IPS-18a (cell line): ENCODE results near the gene SARS1.

ENCODE experiments used
- H3K27ac ChIP-seq: one replicate; pipeline ENCODE4 v1.5.1; 2013; ENCODE audit warnings: low read length
- H3K27me3 ChIP-seq: one replicate; pipeline ENCODE4 v1.6.1; 2013; ENCODE audit warnings: mild to moderate bottlenecking, low read length; ENCODE audit not compliant: control insufficient read depth, insufficient read depth
- H3K36me3 ChIP-seq: one replicate; pipeline ENCODE4 v1.6.1; 2013; ENCODE audit warnings: low read depth, low read length; ENCODE audit not compliant: control insufficient read depth
- H3K4me1 ChIP-seq: one replicate; pipeline ENCODE4 v1.6.1; 2013; ENCODE audit warnings: low read depth, low read length; ENCODE audit not compliant: control insufficient read depth
- H3K4me3 ChIP-seq: one replicate; pipeline ENCODE4 v1.5.1; 2013; ENCODE audit warnings: low read length
- H3K9ac ChIP-seq: one replicate; pipeline ENCODE4 v1.6.1; 2013; ENCODE audit warnings: mild to moderate bottlenecking, low read length, moderate library complexity
- H3K9me3 ChIP-seq: one replicate; pipeline ENCODE4 v1.6.1; 2013; ENCODE audit warnings: low read depth, low read length; ENCODE audit not compliant: control insufficient read depth

SARS1 gene

GRCh38 chr1:109237512-109237911 lies 23.8 kb downstream of the SARS1 start:
- Histone ChIP-seq H3K9ac (no peak overlapping the region), H3K36me3 (peaks cover 53% of the 10 kb centered on the region), H3K4me1 (peaks cover 40% of the 10 kb centered on the region), H3K27ac (no peak overlapping the region), H3K9me3 (no peaks in the 10 kb centered on the region), H3K4me3 (no peak overlapping the region), H3K27me3 (no peaks in the 10 kb centered on the region)

- Histone ChIP-seq H3K9me3 (no peaks in the 10 kb centered on the region), H3K4me1 (peaks cover 40% of the 10 kb centered on the region), H3K27me3 (no peaks in the 10 kb centered on the region), H3K9ac (no peak overlapping the region), H3K36me3 (peaks cover 48% of the 10 kb centered on the region), H3K27ac (no peak overlapping the region), H3K4me3 (no peak overlapping the region)
Observed at GRCh38 chr1:109238382-109238781, 24.7 kb downstream of the SARS1 start.

GRCh38 chr1:109239047-109239408 lies 25.3 kb downstream of the SARS1 start:
- H3K27me3 ChIP-seq: no peaks in the 10 kb centered on the region
- peaks cover 48% of the 10 kb centered on the region for H3K36me3 ChIP-seq
- peaks cover 40% of the 10 kb centered on the region for H3K4me1 ChIP-seq
- H3K4me3 ChIP-seq: no peak overlapping the region
- H3K9me3 ChIP-seq: no peaks in the 10 kb centered on the region
- no peak overlapping the region for H3K27ac ChIP-seq
- peak overlapping the region; percentile 18 for H3K9ac ChIP-seq

GRCh38 chr1:109239409-109240068 lies 25.8 kb downstream of the SARS1 start:
- H3K4me3 ChIP-seq: no peak overlapping the region
- H3K9ac ChIP-seq: peak overlapping the region; percentile 18
- no peaks in the 10 kb centered on the region for H3K9me3 ChIP-seq
- peak overlapping the region; percentile 34 for H3K27ac ChIP-seq
- H3K4me1 ChIP-seq: peaks cover 40% of the 10 kb centered on the region
- no peaks in the 10 kb centered on the region for H3K27me3 ChIP-seq
- peaks cover 44% of the 10 kb centered on the region for H3K36me3 ChIP-seq

- peaks cover 35% of the 10 kb centered on the region for H3K36me3 ChIP-seq
- no peaks in the 10 kb centered on the region for H3K9me3 ChIP-seq
- no peak overlapping the region for H3K4me3 ChIP-seq
- H3K27me3 ChIP-seq: no peaks in the 10 kb centered on the region
- no peak overlapping the region for H3K27ac ChIP-seq
- H3K9ac ChIP-seq: no peak overlapping the region
- peaks cover 40% of the 10 kb centered on the region for H3K4me1 ChIP-seq
Observed at GRCh38 chr1:109240158-109241152, 26.7 kb downstream of the SARS1 start.

GRCh38 chr1:109241344-109241743 lies 27.6 kb downstream of the SARS1 start:
- no peaks in the 10 kb centered on the region for H3K27me3 ChIP-seq
- H3K9me3 ChIP-seq: no peaks in the 10 kb centered on the region
- H3K4me3 ChIP-seq: no peak overlapping the region
- H3K36me3 ChIP-seq: peaks cover 26% of the 10 kb centered on the region
- H3K4me1 ChIP-seq: peaks cover 40% of the 10 kb centered on the region
- no peak overlapping the region for H3K27ac ChIP-seq
- H3K9ac ChIP-seq: no peak overlapping the region

- Histone ChIP-seq H3K4me3 (no peak overlapping the region), H3K27me3 (no peaks in the 10 kb centered on the region), H3K9ac (no peak overlapping the region), H3K27ac (no peak overlapping the region), H3K36me3 (peaks cover 20% of the 10 kb centered on the region), H3K9me3 (no peaks in the 10 kb centered on the region), H3K4me1 (peaks cover 40% of the 10 kb centered on the region)
Observed at GRCh38 chr1:109241841-109242345, 28.2 kb downstream of the SARS1 start.

GRCh38 chr1:109242387-109242786 lies 28.7 kb downstream of the SARS1 start:
- H3K9ac ChIP-seq: no peak overlapping the region
- H3K36me3 ChIP-seq: peaks cover 15% of the 10 kb centered on the region
- no peaks in the 10 kb centered on the region for H3K9me3 ChIP-seq
- H3K27ac ChIP-seq: no peak overlapping the region
- peaks cover 36% of the 10 kb centered on the region for H3K4me1 ChIP-seq
- peaks cover under 1% of the 10 kb centered on the region for H3K27me3 ChIP-seq
- H3K4me3 ChIP-seq: no peak overlapping the region

- Histone ChIP-seq H3K4me3 (no peak overlapping the region), H3K27me3 (peaks cover 9% of the 10 kb centered on the region), H3K4me1 (peaks cover 32% of the 10 kb centered on the region), H3K27ac (no peak overlapping the region), H3K9me3 (no peaks in the 10 kb centered on the region), H3K9ac (no peak overlapping the region), H3K36me3 (peaks cover 8% of the 10 kb centered on the region)
Observed at GRCh38 chr1:109243221-109243620, 29.5 kb downstream of the SARS1 start.

GRCh38 chr1:109243860-109244552 lies 30.3 kb downstream of the SARS1 start:
- Histone ChIP-seq H3K4me1 (peaks cover 30% of the 10 kb centered on the region), H3K4me3 (no peak overlapping the region), H3K36me3 (peaks cover under 1% of the 10 kb centered on the region), H3K9ac (no peak overlapping the region), H3K27ac (no peak overlapping the region), H3K27me3 (peaks cover 17% of the 10 kb centered on the region), H3K9me3 (no peaks in the 10 kb centered on the region)

- H3K4me3 ChIP-seq: no peak overlapping the region
- no peak overlapping the region for H3K27ac ChIP-seq
- H3K36me3 ChIP-seq: peaks cover 3% of the 10 kb centered on the region
- H3K27me3 ChIP-seq: peaks cover 28% of the 10 kb centered on the region
- H3K4me1 ChIP-seq: peaks cover 16% of the 10 kb centered on the region
- H3K9ac ChIP-seq: no peak overlapping the region
- no peaks in the 10 kb centered on the region for H3K9me3 ChIP-seq
Observed at GRCh38 chr1:109246141-109246551, 32.4 kb downstream of the SARS1 start.
